GM21619 (cell line): Measurements from ENCODE around the gene PITPNM3.
A peak's percentile ranks its signal among the peaks of the same experiment; 100 is the strongest.

Experiments
- ATAC-seq: cut with Tn5 transposase; IDR thresholded peaks from one replicate; pipeline ENCODE4 v1.9.1; 2021; ENCODE audit not compliant: unreplicated experiment

Gene PITPNM3

GRCh38 chr17:6450926-6451832, 105.2 kb downstream of the PITPNM3 start:
- ATAC-seq = no peak

- ATAC-seq = no peak
Observed at GRCh38 chr17:6449307-6449706, 107.0 kb downstream of the PITPNM3 start.

- no peak for ATAC-seq
Observed at GRCh38 chr17:6448473-6448872, 107.9 kb downstream of the PITPNM3 start.

DNA sequence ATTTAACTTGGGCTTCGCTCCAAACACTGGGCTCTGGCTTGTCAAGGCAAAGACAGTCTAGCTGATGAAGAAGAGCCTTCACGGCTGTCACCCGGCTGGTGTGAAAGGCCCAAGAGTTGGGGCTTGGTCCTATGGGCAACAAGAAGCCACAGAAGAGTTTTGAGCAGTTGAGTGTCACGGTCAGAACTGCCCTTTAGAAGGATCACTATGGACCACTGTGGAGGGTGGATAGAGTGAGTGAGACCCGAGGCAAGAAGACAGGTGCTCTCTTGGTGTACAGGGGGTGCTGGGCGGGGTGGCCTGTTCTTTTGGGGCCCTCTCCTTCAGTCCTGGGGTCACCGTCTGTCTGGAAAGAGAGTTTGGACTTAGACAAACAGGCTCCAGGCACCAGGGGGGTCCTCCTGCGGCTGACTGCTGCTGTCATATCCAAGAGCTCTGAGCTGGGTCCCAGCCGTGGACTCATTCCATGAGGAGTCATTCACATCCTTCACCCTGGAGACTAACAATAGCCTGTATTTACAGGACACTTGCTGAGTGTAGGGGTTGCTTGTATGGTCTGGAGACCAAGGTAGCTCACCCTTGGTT, 109.7 kb downstream of the PITPNM3 start:
- no peak for ATAC-seq

- no peak for ATAC-seq
Observed at GRCh38 chr17:6444571-6445335, 111.6 kb downstream of the PITPNM3 start.

DNA sequence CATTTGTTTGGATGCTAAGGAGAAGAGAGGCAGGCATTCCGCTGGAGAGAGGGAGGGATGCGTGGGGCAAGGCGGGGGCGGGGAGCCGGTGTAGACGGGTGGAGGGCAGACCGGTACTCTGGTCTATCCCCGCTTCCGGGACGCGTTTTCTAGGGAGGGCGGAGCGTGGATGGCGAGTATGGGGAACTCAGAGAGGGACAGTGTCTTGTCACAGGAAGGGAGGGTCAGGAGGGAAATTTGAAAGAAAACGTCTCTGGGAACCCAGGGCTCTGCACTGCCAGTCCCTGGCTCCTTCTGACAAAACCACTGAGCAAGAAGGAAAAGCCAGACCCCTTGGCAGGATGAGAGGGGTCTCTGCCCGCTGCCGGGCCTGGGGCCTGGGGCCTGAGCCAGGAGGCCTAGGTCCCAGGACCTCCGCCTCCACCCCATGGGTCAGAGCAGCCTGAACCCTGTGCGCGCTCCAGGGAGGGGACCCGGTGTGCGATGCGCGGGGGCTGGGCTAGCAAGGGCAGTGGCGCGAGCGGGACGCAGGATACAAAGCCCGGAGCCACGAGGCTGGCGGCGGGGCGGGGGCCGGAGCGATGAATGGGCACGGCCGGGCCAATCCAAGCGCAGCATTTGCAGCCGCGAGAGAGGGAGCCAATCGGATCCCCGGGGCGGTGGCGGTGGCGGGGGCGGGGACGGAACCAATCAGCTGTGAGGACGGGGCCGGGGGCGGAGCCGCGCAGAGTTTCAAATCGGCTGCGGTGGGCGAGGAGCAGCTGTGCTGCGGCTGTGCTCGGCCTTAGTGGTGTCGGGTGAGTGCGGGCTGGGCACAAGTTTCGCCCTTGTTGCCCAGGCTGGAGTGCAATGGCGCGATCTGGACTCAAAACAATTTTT, 112.4 kb downstream of the PITPNM3 start, which contains the start of gene PIMREG:
Gene PIMREG, plus strand, starts transcription at position 764 of the 879 bp plus-strand sequence. CDS start 656 bp downstream, outside the sequence.
- ATAC-seq = peak; percentile 81

DNA sequence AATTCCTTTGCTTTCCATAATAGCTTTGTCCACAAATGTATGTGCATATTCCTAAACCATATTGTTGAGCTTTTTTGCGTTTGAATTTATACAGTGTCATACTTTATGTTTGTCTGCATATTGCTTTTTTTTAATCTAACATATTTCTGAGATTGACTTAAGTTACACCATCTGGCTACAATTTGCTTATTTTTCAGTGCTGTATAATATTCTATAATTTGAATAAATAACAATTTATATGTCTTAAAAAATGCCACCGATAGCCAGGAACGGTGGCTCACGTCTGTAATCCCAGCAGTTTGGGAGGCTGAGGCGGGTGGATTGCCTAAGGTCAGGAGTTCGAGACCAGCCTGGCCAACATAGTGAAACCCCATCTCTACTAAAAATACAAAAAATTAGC, 113.6 kb downstream of the PITPNM3 start:
- ATAC-seq = no peak

- ATAC-seq = no peak
Observed at GRCh38 chr17:6439951-6440350, 116.4 kb downstream of the PITPNM3 start.

- ATAC-seq = no peak
Observed at GRCh38 chr17:6437956-6438355, 118.4 kb downstream of the PITPNM3 start.

DNA sequence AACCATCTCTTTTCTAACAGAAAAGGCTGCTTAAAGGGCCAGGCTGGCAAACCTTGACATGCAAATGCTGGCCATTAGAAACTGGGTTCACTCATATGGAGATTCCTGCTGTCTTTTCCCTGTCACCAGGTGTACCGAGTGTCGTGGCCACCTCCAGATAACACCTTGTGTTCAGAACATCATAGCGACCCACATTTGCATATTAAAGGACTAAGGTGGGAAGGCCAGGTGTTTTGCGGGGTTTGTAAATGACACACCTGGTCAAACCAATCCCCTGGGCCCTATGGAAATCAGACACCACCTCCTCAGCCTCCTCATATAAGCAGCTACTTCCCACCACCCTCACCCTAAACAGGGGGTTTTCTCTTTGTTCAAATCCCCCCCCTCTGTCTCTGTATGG, 118.9 kb downstream of the PITPNM3 start:
- ATAC-seq = no peak

- ATAC-seq = no peak
Observed at GRCh38 chr17:6435968-6436367, 120.4 kb downstream of the PITPNM3 start.

DNA sequence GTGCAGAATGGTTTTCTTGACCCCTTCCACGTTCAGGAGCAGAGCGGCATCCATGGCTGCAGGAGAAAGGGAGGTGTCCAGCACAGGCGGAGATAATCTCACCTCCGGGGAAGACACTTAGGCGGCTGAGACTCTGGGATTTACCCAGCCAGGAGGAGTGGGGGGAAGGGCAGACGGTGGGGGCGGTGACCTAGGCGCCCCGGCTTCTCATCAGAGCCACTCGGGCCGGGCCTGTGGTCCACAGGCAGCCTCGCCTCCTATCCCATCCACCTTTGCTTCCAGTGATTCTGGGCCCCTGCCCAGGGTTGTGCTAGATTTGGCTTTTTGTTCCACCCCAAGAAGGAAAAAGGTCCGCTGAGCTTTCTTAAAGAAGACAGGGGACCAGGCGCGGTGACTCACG, 121.3 kb downstream of the PITPNM3 start, which contains the start of gene AIPL1:
Gene AIPL1, minus strand, starts transcription at position 71 of the 400 bp plus-strand sequence. Its CDS starts 17 bp downstream, at position 54.
- no peak for ATAC-seq

DNA sequence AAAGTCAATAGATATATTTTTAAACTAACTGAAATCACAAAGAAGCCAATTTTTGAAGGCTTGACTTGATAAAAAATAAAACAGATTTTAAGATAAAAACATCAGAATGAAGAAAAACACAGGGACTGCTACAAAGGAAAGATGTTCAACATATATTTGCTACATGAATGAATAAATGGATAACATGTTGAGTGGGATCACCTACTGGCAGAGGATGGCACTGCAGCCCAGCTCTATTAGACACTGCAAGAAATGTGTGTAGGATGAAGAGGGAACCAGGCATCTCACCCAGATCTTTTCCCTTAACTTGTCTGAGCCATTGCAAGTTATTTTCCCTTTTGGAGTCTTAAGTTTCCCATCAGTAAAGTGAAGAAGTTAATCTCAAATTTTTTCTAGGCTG, 125.6 kb downstream of the PITPNM3 start:
- no peak for ATAC-seq

GRCh38 chr17:6429266-6429665, 127.1 kb downstream of the PITPNM3 start:
- no peak for ATAC-seq

DNA sequence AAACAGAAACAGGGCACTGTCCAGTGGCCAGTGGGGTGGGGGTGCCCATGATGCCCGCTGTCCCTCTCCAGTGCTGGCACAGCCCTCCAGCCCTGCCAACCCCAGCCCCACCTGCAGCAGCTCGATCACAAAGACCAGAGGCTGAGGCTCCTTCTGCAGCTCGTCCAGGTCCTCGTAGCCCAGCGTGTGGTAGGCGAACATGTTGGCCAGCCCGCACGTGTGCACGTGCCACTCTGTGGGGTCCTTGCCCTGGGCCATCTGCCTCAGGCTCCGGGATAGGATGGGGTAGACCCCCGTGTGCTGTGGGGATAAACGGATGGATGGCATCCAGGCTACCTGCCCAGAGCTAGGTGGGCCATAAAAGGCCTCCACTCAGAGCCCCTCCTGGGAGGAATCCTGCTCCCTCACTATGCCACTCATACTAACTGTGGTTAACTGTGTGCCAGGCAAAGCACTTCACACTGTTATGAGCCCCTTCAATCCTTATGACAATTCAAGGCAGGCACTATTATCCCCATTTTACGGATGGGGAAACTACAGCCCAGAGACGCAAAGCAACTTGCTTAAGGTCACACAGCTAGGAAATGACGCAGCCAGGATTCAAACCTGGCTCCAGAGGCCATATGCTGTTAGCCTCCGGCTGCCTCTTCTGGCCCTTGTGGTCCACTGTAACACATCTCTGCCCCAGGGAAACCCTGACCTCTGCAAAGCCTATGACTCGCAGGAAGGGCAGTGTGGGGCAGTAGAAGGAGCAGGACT, 128.0 kb downstream of the PITPNM3 start:
- ATAC-seq = no peak

DNA sequence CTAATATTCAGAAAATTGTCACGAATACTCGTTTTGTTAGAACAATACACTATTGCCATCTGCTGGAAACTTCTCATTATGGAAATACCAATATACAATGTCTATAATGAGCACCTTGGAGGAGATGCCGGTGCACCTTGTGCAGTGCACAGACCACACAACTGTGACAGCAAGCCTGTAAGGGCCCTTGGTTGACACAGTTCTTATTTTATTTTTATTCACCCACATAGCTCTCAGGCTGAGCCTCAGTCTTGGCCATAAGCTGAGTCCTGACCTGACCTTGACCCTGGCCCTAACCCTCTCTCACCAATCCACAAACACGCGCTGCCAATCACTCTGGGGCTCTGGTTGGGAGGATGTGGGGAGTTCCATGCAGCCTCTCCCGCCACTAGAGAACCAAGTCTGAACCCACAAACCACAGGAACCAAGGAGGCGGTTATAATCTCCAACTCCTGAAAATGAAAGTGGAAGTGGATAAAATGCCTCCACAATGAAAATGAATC, 129.0 kb downstream of the PITPNM3 start:
- no peak for ATAC-seq

DNA sequence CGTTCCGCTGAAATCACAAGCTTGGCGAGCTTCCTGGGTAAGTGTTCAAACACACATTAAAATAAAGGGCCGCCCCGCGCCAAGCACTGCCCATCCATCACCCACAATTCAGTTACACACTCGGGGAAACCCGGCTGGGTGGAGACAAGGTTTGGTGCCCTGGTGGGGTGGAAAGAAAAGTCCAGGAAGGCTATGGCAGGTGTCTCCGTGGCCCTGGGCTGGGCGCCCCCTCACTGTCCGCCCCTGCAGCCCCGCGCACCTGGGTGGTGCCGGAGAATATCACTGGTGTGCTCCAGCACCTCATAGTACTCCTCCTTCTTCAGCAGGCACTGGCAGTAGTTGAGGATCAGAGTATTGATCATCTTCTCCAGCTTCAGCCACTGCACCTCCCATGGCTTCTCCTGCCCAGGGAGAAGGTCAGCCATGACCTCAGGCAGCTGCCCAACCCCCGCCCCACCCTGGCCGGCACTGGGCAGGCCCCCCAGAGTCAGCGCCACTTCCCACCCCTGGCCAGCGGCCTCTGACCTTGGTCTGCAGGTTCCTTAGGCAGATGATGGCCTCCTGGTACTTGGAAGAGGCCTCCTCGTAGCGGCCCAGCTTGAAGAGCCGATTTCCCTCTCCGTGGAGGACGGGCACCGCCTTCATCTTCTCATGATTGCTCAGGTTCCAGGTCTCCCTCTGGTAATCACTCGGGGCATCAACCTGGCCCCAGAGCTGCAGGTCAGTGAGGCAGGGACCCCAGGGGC, 129.8 kb downstream of the PITPNM3 start:
- ATAC-seq = no peak

DNA sequence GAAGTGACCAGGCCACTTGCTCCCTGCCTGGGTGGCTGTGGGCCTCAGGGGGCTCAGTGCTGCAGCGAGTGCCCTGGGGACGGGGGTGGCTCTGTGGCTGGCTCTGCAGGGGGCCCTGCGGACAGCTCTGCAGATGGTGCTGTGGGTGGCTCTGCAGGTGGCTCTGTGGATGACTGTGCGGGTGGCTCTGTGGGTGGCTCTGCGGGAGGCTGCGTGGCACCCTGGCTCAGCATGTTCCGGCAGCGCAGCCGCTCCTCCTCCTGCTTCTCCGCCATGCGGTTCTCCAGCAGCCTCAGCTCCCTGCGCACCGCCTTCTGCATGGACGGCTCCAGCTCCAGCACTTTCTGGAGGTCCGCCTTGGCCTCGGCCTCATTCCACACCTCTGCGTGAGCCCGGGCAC, 130.9 kb downstream of the PITPNM3 start:
- ATAC-seq = no peak

DNA sequence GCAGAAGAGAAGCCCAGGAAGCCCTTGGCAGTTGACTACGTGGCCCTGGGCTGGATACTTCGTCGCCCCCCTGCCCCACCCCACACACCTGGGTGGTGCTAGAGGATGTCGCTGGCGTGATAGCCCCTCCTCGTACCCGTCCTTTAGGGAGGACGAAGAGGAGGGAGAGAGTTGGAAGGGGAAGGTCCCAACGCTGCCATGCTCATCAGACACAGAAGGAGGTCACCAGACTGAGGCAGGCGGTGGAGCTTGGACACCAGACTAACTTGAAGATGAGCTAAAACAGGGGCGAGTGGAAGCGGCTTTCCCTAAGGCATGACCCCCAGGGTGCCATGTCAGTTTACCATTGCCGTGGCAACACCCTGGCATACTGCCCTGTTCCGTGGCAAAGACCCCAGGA, 132.4 kb downstream of the PITPNM3 start:
- ATAC-seq = no peak
